Stimulated activated CD4-positive, alpha-beta T cell treated with anti-CD3 and anti-CD28 coated beads, TNF-alpha, amount 100 ng/mL, for 1 hour (primary cell): ENCODE results near the gene IFNA14.
A peak's percentile ranks its signal among the peaks of the same experiment; 100 is the strongest.
"Not testable (repeated sequence)": the region's sequence is repeated elsewhere in the genome, so short reads cannot be mapped to it uniquely, and the experiment has no call there.

ENCODE experiments used
- DNase-seq, 3 donors: peaks; one replicate each; pipeline ENCODE4 v3.0.0-alpha.2; 2020; ENCODE audit warnings: low read depth in 3 of 3, low spot score in 1 of 3

The IFNA14 gene

GRCh38 chr9:21217211-21217610 is 22.6 kb downstream of the IFNA14 start, which contains the start of gene IFNA16:
Gene IFNA16, minus strand, starts transcription at chr9:21217311. Its CDS starts 6 bp downstream, at chr9:21217305.
- not testable (repeated sequence) for DNase-seq

DNA sequence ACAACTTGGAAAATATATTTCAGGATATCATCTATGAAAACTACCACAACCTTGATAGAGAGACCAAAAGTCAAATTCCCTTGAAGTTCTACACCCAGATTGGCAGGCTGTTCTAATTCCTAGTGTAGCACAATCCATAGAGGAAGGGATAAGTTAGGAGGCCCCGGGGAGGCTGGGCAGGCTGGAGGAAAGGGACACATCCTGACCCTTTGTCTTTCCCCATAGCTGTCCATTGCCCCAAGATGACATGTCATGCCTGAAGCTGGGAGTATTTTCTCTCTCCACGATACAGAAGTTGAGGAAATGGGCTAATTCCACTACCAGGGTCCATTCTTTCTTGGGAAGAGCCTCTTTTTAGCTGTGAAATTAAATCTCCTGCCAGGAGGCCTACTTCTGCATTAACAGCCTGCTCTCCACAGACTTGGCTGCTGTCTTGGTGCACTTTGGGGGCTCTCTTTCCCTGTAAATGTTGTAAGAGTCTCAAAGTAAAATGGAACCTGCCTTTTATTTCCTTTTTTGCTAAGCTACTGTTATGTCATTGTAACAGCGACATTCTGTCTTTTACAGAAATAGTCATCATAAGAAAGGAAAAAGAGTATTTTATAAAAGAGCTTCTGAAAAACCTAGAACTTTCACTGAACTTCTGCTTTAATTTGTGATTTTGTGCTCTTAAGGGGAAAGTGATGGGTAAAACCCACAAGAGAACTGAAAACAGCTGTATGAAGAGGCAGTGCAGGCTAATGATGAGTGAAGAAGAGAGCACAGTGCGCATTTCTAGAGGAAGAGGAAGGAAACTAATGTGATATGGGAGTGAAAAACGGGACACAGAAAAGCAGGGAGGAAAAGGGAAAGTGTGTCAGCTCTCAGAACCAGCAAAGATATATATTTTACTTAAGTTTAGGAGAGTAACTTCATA is 26.1 kb downstream of the IFNA14 start:
- not testable (repeated sequence) for DNase-seq

DNA sequence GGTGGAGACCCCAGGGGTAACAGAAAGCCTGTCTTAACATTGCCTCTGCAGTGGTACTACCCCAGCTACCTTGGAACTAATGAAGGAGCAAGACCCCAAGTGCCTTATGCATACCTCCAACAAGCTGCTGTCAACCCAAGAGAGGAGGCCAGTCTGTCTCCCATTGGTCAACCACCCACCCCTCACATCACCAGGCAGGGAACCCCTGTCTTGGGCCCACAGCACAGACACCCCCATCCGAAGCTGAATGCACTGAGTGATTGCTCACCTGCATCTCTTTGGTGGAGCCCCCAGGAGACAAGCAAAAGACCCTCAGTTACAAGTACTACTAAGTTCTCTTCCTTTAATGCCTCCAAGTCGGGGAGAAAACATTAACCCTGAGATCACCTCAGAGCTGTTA is 27.6 kb downstream of the IFNA14 start:
- DNase-seq = not testable (repeated sequence)

DNA sequence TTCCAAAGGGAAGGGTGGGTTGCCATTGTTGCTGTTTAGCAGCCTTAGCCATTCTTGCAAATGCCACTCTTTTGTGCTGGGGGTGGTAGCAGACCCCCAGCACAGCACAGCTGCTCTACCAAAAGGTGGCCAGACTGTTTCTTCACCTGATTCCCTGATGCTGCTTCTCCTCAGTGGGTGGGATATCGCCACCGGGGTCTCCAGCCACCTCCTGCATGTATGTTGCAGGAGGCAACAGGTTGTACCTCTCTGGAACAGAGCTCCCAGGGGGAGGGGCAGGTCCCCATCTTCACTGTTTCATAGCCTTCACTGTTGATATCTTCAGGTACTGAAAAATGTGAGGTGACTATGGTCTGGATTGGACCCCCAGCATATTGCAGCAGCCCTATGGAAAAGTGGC is 29.0 kb downstream of the IFNA14 start:
- not testable (repeated sequence) for DNase-seq

DNA sequence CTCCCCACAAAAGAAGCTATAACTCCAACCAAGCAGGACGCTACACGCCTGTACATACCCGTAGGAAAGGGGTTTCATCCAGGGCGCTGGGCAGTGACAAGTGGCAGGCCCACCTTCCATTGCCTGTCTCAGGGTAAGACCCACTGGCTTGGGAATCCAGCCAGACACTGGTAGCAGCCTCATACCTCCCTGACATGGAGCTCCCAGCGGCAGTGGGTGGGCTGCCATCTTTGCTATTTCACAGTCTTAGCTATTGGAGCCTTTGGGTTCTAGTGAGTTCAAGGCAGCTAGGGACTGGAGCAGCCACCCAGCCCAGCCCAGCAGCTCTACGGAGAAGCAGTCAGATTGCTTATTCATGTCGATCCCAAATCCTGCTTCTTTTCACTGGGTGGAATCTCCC is 29.5 kb downstream of the IFNA14 start:
- no peak for DNase-seq

DNA sequence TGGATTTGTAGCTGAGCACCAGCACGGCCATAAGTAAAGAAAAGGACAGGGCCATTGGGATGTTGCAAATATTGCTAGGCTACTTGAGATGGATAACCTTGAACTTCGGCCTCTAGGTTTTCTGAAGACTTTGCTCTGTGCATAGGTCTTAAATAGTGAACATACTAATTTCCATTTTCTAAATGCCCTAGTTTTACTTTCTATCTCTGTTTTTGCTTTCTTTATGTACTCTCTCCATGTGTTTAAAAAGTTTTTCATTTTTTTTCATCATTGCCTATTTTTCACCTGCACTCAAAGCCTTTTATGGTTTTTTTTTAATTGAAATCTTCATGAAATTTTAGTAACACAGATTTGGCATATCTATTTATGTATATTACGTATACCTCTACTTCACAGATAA is 32.8 kb downstream of the IFNA14 start, which contains the start of gene IFNA10:
Gene IFNA10, minus strand, starts transcription at position 101 of the 400 bp plus-strand sequence. Its CDS starts 46 bp downstream, at position 55.
- DNase-seq = not testable (repeated sequence)

GRCh38 chr9:21205204-21205603 is 34.6 kb downstream of the IFNA14 start:
- no peak for DNase-seq

DNA sequence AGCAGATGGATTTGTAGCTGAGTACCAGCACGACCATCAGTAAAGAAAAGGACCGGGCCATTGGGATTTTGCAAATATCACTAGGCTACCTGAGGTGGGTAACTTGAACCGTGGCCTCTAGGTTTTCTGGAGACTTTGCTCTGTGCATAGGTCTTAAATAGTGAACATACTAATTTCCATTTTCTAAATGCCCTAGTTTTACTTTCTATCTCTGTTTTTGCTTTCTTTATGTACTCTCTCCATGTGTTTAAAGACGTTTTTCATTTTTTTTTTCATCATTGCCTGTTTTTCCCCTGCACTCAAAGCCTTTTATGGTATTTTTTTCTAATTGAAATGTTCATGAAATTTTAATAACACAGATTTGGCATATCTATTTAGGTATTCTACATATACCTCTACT is 37.7 kb downstream of the IFNA14 start, which contains the start of gene IFNA7:
Gene IFNA7, minus strand, starts transcription at position 101 of the 400 bp plus-strand sequence. Its CDS starts 40 bp downstream, at position 61.
- DNase-seq = not testable (repeated sequence)

DNA sequence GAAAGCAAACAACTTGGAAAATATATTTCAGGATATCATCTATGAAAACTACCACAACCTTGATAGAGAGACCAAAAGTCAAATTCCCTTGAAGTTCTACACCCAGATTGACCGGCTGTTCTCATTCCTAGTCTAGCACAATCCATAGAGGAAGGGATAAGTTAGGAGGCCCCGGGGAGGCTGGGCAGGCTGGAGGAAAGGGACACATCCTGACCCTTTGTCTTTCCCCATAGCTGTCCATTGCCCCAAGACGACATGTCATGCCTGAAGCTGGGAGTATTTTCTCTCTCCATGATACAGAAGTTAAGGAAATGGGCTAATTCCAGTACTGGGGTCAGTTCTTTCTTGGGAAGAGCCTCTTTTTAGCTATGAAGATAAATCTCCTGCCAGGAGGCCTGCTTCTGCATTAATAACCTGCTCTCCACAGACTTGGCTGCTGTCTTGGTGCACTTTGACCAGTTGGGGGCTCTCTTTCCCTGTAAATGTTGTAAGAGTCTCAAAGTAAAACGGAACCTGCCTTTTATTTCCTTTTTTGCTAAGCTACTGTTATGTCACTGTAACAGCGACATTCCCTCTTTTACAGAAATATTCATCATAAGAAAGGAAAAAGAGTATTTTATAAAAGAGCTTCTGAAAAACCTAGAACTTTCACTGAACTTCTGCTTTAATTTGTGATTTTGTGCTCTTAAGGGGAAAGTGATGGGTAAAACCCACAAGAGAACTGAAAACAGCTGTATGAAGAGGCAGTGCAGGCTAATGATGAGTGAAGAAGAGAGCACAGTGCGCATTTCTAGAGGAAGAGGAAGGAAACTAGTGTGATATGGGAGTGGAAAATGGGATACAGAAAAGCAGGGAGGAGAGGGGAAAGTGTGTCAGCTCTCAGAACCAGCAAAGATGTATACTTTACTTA is 44.7 kb downstream of the IFNA14 start:
- peak in 1 of 3 donors; percentile 15 for DNase-seq
